T-helper 2 cell treated with Interferon-gamma antibody and Interleukin-4, amounts not matched to agents 100 ng/mL and 5 ng/mL, for 36 hours (primary cell): ENCODE measurements around the gene IMP4. TPM values are rescaled to one million over a fixed set of nuclear protein-coding genes. Genes with fewer than 3 reads are reported as not detected.

Experiments
- intact Hi-C: fragments of 100-400 bp; cut with micrococcal nuclease; formaldehyde crosslinking; loops from one replicate; pipeline ENCODE4 v1.15.1; 2023
- total RNA-seq: library from RNA; stranded (reverse); gene quantifications from 2 replicates; pipeline ENCODE4 v1.2.3, GENCODE V29; 2022

IMP4 gene
- total RNA-seq, 1 donor from 2014 or later: 88.3 TPM

DNA sequence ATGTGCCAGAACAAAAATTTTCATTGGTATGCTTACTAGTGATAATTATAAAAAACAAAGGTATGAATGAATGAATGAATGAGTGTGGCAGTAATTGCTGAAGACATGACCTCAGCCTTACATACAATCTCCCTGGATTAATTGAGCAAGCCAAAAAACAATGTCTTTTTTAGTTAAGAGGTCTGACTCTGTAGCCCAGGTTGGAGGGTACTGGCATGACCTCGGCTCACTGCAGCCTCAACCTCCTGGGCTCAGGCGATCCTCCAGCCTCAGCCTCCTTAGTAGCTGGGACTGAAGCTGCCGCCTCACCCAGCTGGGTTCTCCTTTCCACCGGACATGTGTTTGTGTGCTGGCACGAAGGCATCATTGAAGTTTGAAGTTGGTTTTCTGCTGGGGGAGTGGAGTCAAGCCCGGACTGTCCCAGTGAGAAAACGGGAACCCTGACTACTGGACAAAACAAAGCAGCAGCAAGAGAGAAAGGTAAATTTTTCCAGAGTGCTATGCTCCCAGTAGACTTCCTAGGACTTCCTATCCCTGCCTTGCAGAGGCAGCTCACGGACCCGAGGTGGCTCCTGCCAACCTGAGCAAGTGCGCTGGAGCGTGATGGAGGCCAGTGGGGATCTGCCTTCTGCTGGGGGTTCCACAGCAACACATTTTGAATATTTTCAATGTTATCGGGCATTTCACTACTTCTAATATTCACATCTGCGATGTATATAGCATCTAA is 6.4 kb upstream of the IMP4 start:
- intact Hi-C loops: no loop called here

DNA sequence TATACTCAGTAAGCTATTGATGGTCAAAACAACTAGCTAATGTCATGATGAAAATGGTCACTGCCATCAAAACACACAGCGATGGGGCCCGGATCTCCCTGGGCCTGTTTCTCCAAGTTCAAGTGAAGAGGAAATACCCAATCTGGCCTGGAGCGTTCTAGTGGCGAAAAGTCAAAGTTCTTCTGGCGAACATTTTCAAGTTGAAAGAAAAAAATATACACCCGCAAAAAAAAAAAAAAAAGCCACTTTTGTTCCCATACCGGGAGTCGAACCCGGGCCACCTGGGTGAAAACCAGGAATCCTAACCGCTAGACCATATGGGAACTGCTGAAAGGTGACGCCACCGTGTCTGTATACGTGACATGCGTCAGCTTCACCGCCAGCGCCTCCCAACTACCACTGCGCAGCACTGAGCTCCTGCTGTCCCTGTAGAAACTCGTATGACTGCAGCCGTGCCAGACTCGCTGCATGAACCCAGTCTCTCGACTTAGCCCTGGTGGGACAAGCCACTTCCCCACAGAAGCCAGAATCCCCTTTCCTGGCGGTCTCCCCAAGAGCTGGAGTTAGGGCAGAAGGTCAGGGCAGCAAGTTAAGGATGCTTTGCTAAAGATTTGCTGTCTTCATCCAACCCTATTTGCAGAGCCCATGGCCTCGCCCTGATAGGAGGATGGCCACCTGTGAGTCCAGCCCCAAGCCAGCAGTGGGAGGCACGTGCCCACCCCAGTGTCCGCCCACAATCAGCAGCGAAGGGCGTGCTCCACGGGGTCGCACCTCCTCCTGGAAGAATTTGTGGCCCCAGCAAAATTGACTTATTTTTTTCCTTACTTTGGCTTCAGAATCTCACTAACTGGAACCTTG is 5.6 kb upstream of the IMP4 start:
- intact Hi-C loops: no loop called here

DNA sequence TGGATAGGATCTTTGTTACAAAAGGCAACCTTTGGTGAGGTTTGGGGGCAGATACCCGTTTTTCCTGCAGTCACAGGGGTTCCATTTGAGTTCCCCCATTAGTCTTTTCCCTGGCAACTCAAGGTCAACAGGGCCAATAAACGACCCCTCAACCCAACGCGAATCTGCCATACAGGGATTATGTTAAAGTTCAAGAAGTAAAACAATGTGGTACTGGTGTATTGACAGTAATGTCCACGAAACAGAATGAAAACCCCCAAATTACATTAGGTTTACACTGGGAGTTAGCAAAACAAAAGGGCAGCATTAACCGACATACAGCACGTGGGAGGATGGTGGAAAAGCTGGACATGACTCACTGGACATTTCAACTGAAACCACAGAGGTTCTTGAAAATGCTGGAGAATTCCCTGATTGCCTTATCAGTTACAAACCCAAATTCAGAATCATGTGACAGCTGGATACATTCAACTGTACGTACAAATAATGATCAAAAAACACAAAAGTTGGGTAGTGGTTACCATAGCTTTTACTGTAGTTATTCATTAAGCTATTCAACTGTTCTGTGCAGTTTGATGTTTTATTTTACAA is 4.9 kb upstream of the IMP4 start:
- intact Hi-C loops: no loop called here

DNA sequence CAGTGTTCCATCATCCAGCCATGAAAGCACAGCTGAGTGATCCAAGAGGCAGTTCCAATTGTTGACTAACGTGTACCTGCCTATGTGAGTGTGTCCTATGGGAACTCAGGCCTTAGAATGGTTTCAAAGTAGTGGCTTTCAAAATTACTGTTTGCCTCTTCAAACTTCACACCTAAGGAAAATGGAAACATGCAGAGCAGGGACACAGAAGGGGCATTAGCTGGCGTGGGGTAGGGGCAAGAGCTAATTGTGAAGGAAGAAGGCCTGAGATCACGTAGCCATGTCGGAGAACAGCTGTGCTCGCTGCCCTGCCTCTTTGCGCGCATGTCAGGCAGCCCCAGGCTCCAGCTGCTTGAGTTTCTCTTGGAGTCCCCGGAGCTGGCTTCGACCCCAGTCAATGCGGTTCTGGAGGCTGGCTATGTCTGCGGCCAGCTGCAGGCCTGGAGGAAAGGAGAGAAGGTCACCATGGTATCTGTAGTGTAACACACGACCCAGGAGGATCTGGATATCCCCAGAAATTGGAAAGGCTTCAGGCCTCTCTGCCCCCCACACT is 3.8 kb upstream of the IMP4 start:
- intact Hi-C loops: no loop called here

DNA sequence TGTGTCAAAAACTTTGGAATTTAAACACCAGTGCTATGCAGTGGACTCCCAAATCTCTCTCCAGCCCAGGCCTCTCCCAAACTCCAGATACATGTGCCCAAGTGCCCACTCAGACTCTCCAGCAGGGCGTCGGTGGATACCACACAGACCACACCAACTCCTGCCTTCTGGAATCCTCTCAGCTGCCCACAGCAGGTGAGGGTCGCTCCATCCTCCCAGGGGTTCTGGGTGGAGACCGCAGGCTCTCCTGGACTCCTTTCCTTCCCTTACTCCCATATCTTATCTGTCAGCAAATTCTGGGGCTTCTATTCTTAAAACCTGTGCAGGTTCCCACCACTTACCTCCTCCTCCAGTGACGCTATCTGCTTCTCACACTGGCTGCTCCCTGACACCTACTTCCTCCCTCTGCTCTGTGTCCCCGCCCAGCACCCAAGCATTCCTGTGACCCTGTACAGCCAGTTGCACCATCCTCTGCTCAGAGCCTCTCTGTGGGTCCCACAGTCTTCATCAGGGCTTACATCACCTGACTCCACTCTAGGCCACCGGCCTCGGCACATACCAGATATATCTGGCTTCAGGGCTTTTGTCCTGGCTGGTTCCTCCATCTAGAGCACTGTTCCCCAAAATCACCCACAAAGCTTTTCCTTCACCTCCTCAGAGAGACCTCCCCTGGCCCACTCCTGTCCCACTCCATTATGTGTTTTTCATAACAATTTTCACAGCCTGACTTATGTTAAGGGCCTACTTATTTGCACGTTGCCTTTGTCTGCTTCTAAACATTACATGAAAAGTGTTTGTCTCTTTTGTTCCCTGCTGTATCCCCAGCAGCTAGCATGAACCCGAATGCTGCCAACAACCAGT is 2.6 kb upstream of the IMP4 start:
- intact Hi-C loops: loop anchor here (5.0 kb wide), 2 partner anchors 752 to 1152 kb away; partner anchors contain the start of genes FAM168B and MZT2A

DNA sequence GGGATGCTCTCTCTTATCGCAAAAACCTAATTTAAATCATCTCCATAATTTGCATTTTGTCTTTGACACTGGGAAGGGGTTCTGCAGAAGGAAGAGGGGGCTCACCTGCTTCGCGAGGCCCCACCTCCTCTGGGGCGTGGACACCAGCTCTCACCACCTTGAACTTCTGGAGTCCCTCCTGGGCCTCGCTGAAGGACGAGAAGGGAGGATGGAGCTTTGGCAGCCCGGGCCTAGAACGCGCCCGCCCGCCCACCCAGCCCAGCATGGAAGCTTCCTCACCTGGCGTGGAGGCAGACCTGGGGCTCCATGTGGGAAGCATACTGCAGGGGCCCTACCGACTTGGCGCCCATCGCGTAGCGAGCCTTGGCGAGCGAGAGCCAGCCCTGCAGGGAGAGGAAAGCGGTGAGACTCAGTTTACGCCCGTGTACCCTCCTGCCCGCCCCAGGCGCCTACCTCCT is 1.1 kb upstream of the IMP4 start:
- intact Hi-C loops: loop anchor here (1.0 to 5.0 kb wide), 9 partner anchors 15 to 1151 kb away; partner anchors contain the start of genes FAM168B, MZT2A, PTPN18 and SMPD4

DNA sequence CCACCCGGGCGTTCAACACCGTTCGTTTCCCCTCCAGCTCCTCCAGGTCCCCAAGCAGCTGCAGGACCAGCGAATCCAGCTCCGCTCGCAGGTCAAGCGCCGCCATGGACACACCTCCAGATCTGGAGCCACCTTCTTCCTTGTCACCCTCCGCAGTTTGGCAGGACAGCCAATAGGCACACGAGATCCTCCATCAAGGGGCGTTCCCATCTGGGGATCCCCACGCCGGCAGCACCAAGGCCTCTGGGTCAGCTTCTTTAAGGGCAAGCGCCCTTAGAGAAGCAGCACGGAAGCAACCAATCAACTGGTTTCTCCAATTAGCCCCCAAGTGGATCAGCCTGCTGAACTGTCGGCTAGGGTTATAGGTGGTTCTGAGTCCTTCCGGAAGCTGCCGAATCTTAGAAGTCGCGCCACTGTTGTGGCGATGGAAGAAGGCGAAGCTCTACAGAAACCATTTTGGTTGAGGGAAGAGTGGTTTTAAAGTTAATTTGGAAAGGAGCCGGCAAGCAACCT is 621 bp upstream of the IMP4 start:
- intact Hi-C loops: loop anchor here (1.0 to 5.0 kb wide), 9 partner anchors 14 to 1150 kb away; partner anchors contain the start of genes FAM168B, MZT2A, PTPN18 and SMPD4

DNA sequence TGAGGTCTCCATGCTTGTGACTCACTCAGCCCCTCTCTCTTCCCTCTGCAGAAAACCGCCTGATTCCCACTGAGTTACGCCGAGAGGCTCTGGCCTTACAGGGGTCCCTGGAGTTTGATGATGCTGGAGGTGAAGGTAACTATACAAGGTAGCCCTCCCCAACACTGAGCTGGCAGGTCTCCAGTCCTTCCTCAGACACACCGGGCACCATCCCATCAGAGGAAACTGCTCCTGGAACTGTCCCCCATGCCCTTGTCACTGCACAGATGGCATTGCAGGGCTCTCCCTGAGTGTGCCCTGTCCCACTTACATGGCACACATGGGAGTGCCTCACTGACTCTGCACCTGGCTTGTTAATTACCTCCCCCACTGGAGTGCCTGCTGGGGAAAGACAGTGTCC is 1.9 kb downstream of the IMP4 start:
- intact Hi-C loops: loop anchor here (5.0 kb wide), 2 partner anchors 748 to 1148 kb away; partner anchors contain the start of genes FAM168B and MZT2A

DNA sequence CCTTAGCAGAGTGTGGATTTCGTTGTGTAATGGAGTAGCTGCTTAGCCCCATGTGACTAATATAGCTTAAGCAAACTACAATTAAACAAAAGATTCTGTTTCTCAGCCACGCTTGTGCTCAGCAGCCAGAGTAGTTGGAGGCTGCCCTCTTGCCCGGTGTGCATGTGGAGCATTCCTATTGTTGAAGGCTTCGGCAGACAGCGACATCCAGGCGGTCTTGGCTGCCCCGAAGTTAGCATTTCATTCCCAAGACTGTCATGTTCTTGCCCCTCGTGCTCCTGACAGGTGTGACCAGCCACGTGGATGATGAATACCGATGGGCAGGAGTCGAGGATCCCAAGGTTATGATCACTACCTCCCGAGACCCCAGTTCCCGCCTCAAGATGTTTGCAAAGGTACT is 2.4 kb downstream of the IMP4 start:
- intact Hi-C loops: no loop called here

DNA sequence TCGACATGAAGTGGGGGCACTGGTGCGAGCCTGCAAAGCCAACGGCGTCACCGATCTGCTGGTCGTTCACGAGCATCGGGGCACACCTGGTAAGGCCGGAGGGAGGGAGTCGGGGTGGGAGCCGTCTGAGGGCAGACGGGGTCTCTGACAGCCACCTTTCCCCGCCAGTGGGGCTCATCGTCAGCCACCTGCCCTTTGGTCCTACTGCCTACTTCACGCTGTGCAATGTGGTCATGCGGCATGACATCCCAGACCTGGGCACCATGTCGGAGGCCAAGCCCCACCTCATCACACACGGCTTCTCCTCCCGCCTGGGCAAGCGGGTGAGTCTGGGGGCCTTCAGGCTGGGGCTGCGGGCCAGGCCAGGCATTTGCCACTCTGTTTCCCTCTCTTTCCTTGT is 2.9 kb downstream of the IMP4 start:
- intact Hi-C loops: no loop called here

DNA sequence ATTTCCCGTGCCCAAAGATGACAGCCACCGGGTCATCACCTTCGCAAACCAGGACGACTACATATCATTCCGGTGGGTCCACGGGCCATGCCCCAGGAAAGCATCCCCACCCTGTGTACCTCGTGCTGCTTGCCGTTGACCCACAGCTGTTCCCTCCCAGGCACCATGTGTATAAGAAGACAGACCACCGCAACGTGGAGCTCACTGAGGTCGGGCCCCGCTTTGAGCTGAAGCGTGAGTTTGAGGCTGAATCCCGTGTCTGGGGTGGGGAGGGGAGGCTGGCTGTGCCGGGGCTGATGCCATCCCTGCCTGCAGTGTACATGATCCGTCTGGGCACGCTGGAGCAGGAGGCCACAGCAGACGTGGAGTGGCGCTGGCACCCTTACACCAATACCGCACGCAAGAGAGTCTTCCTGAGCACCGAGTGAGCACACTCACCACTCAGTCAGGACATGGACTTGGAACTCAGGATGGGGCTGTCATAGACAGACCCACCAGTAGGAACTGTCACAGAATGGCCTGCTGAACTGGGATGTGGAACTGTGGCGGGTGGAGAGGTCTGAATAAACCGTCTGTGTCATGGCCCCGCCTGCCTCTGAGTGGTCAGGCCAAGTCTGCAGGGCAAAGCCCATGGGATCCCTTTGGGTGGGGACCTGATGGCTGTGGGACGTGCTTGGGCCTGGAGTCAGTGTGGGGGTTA is 3.5 kb downstream of the IMP4 start:
- intact Hi-C loops: no loop called here

DNA sequence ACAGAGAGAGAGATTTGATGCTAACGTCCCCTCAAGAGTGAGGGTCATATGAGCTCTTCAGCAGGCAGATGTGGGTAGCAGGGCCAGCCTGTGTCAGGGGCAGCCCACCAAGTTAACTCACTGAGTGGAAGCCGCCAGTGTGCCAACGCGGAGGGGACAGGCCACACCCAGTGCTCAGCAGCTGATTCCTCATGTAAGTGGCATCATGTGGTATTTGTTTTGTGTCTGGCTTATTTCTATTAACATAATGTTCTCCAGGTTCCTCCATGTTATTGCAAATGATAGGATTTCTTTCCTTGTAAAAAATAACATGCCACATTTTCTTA is 4.0 kb downstream of the IMP4 start:
- intact Hi-C loops: no loop called here

DNA sequence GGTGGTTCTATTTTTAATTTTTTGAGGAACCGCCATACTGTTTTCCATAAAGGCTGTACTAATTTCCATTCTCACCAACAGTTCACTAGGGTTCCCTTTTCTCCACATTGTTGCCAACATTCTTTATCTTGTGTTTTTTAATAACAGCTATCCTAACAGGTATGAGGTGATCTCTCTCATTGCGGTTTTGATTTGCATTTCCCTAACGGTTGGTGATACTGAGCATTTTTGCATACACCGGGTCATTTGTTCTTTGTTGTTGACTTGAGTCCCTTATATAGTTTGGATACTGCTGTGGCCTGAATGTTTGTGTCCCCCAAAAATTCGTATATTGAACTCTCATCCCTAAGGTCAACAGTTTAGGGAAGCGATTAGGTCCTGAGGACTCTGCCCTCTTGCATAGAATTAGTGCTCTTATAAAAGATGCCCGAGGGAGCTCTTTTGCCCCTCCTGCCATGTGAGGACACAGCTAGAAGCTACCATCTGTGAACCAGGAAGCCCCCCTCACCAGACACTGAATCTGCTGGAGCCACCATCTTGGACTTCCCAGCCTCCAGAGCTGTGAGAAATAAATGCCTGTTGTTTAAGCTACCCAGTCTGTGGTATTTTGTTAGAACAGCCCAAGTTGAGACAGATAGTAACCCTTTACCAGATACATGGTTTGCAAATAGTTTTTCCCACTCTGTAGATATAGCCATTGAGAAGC is 4.7 kb downstream of the IMP4 start:
- intact Hi-C loops: no loop called here

DNA sequence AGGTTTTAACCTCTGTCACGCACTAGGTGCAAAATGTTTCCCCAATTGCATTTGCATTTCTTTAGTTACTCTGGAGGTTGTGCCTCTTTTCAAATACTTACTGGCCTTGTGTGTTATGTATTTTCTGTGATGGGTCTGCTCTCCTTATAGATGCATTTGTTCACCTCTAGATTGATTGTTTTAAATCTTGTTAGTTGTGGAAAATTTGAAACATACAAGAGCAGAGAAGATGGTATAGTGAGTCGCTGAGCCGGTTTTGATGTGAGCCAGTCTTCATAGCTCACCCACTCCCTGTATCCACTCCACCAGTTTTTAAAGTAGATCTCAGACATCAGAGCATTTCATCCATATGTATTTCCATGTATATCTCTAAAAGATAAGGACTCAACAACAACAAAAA is 6.5 kb downstream of the IMP4 start:
- intact Hi-C loops: no loop called here

DNA sequence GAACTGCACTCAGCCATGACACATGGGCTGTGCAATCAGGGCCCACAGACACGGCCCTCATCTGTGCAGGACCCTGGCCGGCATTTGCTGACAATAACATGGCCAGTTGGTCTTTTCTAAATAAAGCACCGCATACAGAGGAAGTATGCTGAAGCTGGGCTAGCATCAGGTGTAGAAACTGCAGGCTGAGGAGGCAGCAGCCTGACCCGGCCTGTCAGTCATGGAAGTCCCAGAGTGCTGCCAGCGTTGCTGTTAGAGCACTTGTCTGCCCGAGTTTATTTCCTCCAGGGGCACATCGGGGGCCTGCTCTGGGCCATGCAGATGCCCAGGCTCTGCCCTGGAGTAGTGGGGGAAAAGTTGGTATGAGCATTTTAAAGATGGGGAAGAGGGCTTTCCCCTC is 9.0 kb downstream of the IMP4 start:
- intact Hi-C loops: no loop called here

DNA sequence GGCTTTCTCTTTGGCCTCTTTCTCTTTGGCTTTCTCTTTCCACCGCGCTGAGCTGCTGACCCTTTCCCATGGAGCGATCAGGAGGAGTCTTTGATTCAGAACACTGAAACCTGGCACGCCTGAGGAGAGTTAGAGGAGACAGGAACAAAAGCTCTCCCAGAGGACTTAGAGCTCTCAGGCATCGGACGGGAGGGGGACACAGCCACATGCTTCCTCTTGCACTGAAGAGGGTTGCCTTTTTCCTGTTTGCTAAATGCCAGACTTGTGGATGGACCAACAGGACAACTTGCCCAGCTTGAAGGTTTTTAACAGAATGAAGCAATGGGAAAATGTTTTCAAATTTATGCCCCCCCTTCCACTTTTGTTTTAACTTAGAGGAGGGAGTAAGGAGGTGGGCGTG is 9.5 kb downstream of the IMP4 start:
- intact Hi-C loops: no loop called here

DNA sequence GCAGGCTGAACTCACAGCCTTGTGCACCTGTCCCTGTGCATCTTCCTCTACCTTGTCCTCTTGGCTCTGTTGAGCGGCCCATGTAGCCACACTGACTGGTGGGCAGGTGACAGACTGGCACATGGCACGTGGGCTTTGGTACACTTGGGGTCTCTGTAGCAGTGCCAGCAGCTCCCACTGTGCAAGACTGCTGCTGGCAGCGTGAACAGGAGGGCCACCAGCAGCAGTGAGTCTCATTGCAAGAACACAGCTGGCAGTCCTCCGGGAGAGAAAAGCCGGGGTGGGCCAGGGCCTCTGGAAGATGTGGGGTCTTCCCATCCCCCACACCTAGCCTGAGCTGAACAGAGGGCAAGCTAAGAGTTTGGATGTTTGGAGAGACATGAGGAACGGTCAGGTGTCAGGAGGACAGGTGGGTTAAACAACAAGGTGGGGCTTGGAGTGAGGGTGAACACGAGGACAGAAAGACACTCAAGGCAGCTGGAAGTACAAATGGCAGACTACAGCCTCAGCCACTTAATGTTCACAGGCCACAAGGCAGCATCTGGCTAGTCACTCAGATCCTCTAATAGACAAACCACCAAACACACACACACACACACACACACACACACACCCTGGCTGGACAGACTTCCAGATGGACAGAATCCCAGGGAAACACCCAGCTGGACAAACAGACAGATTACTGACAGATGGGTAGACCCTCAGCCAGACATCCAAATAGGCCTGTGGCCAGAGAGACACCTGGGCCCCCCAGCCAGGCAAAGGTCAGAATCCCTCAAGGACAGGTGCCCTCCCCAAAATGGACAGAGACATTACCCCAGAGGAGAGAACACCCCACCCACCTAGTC is 10.8 kb downstream of the IMP4 start:
- intact Hi-C loops: no loop called here

DNA sequence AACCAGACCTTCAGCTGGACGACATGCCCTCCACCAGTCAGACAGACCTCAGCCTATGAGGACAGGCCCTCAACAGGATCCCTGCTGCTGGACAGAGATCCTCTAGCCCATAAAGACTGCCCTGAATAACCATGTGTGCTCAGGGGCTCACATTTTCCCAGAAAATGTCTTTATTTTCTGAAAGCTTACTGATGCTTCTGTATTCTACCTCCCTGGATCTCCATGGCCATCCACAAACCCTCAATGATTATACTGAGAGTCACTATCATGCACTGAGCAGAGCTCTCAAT is 11.4 kb downstream of the IMP4 start:
- intact Hi-C loops: no loop called here

DNA sequence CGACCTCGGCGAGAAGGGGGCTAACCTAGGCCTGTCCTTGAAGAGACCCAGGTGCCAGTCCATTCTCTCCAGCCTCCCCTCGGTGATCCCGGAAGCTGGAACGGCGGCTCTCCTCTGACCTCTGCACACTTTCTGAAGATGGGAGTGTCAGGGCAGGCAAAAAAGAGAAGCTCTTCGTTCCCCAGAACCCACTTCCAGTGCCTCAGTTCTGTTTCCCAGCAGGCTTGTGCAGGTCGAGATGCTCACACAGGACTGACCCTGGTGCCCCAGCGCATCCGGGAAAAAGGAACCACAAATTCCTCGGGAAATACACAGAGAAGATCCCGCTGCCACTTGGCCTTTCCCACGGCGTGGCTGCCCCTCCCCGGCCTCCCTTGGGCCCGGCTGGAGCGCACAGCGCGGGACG is 12.5 kb downstream of the IMP4 start:
- intact Hi-C loops: loop anchor here (1.0 kb wide), 1 partner anchor 36 kb away; no protein-coding TSS in a partner anchor
